H9 (cell line): ENCODE results near the gene RRP36. TPM values are rescaled to one million over a fixed set of nuclear protein-coding genes. Genes with fewer than 3 reads are reported as not detected.

Experiments
- DNase-seq: peaks from one replicate; pipeline ENCODE4 v3.0.0-alpha.2; 2017
- H2AFZ ChIP-seq: one replicate; pipeline ENCODE4 v1.6.1; 2013; ENCODE audit warnings: mild to moderate bottlenecking, low read length, control low read depth, moderate library complexity
- H2AK5ac ChIP-seq: 2 replicates; pipeline ENCODE4 v1.6.1; 2013; ENCODE audit warnings: low read length, control low read depth, mixed read lengths; ENCODE audit not compliant: insufficient read length
- H2BK120ac ChIP-seq: one replicate; pipeline ENCODE4 v1.6.1; 2013; ENCODE audit warnings: low read depth, mild to moderate bottlenecking, low read length, control low read depth, inconsistent platforms; ENCODE audit not compliant: poor library complexity, severe bottlenecking
- H2BK12ac ChIP-seq: 2 replicates; pipeline ENCODE4 v1.6.1; 2013; ENCODE audit warnings: low read length, control low read depth, mixed read lengths, low read depth; ENCODE audit not compliant: insufficient read length
- H2BK15ac ChIP-seq: 2 replicates; pipeline ENCODE4 v1.6.1; 2013; ENCODE audit warnings: low read depth, low read length, control low read depth
- H2BK20ac ChIP-seq: one replicate; pipeline ENCODE4 v1.6.1; 2013; ENCODE audit warnings: low read depth, mild to moderate bottlenecking, low read length, control low read depth, inconsistent platforms; ENCODE audit not compliant: poor library complexity, severe bottlenecking
- H2BK5ac ChIP-seq: 2 replicates; pipeline ENCODE4 v1.6.1; 2013; ENCODE audit warnings: low read length, control low read depth, mixed read lengths; ENCODE audit not compliant: insufficient read length
- H3K14ac ChIP-seq: 2 replicates; pipeline ENCODE4 v1.6.1; 2013; ENCODE audit warnings: low read length, control low read depth; ENCODE audit not compliant: insufficient read depth
- H3K18ac ChIP-seq: 2 replicates; pipeline ENCODE4 v1.6.1; 2013; ENCODE audit warnings: low read depth, mild to moderate bottlenecking, mixed read lengths, low read length, control low read depth; ENCODE audit not compliant: insufficient read length
- H3K23ac ChIP-seq: 2 replicates; pipeline ENCODE4 v1.6.1; 2013; ENCODE audit warnings: low read length, control low read depth, mixed read lengths, low read depth; ENCODE audit not compliant: insufficient read length
- H3K23me2 ChIP-seq: 2 replicates; pipeline ENCODE4 v1.6.1; 2013; ENCODE audit warnings: low read depth, mild to moderate bottlenecking, mixed read lengths, low read length, control low read depth; ENCODE audit not compliant: insufficient read length, poor library complexity, severe bottlenecking
- H3K27ac ChIP-seq: 2 replicates; pipeline ENCODE4 v1.5.1; 2013; ENCODE audit warnings: low read length, control low read depth, mixed read lengths, low read depth; ENCODE audit not compliant: insufficient read length
- H3K27me3 ChIP-seq: 2 replicates; pipeline ENCODE4 v1.6.1; 2013; ENCODE audit warnings: low read length, control low read depth, inconsistent platforms; ENCODE audit not compliant: insufficient read depth
- H3K4ac ChIP-seq: 2 replicates; pipeline ENCODE4 v1.6.1; 2013; ENCODE audit warnings: low read depth, mild to moderate bottlenecking, control low read depth, inconsistent platforms, low read length, moderate library complexity
- H3K4me1 ChIP-seq: 2 replicates; pipeline ENCODE4 v1.6.1; 2013; ENCODE audit warnings: low read length, control low read depth, inconsistent platforms; ENCODE audit not compliant: insufficient read depth
- H3K4me2 ChIP-seq: 2 replicates; pipeline ENCODE4 v1.6.1; 2013; ENCODE audit warnings: low read length, control low read depth, mixed read lengths; ENCODE audit not compliant: insufficient read length, insufficient read depth
- H3K56ac ChIP-seq: 2 replicates; pipeline ENCODE4 v1.6.1; 2013; ENCODE audit warnings: low read depth, mild to moderate bottlenecking, mixed read lengths, low read length, control low read depth; ENCODE audit not compliant: insufficient read length
- H3K79me1 ChIP-seq: 2 replicates; pipeline ENCODE4 v1.6.1; 2013; ENCODE audit warnings: low read depth, mild to moderate bottlenecking, moderate library complexity, low read length, control low read depth, inconsistent platforms; ENCODE audit not compliant: insufficient read depth, poor library complexity, severe bottlenecking
- H3K79me2 ChIP-seq: 2 replicates; pipeline ENCODE4 v1.6.1; 2013; ENCODE audit warnings: low read length, control low read depth, inconsistent platforms; ENCODE audit not compliant: insufficient read depth
- H3K9ac ChIP-seq: 2 replicates; pipeline ENCODE4 v1.6.1; 2013; ENCODE audit warnings: low read length, control low read depth, mixed read lengths; ENCODE audit not compliant: insufficient read length; ENCODE audit errors: extremely low read depth
- H3K9me3 ChIP-seq: one replicate; pipeline ENCODE4 v1.6.1; 2013; ENCODE audit warnings: low read depth, low read length, inconsistent platforms; ENCODE audit not compliant: control insufficient read depth
- H3T11ph ChIP-seq: one replicate; pipeline ENCODE4 v1.6.1; 2013; ENCODE audit warnings: mild to moderate bottlenecking, low read length, control low read depth, inconsistent platforms
- H4K20me1 ChIP-seq: one replicate; pipeline ENCODE4 v1.6.1; 2013; ENCODE audit not compliant: control insufficient read depth, insufficient read length, insufficient read depth
- H4K5ac ChIP-seq: 2 replicates; pipeline ENCODE4 v1.6.1; 2013; ENCODE audit warnings: low read depth, mild to moderate bottlenecking, mixed read lengths, low read length, control low read depth; ENCODE audit not compliant: insufficient read length
- H4K8ac ChIP-seq: replicated peaks from 2 replicates; pipeline ENCODE4 v1.6.1; 2013; ENCODE audit warnings: low read length, control low read depth, mixed read lengths, low read depth; ENCODE audit not compliant: insufficient read length
- H4K91ac ChIP-seq: 2 replicates; pipeline ENCODE4 v1.6.1; 2013; ENCODE audit warnings: low read depth, mild to moderate bottlenecking, moderate library complexity, mixed read lengths, low read length, control low read depth; ENCODE audit not compliant: insufficient read length
- H3K27ac Mint-ChIP-seq, 3 experiments: 2 replicates in 2 of 3; 3 replicates in 1 of 3; pipeline ENCODE4 v1.8.0; 2020 to 2021; ENCODE audit warnings: mixed read lengths in 3 of 3, mild to moderate bottlenecking in 1 of 3, moderate library complexity in 1 of 3
- H3K27me3 Mint-ChIP-seq: 2 replicates; pipeline ENCODE4 v1.8.0; 2021; ENCODE audit warnings: low read depth, mild to moderate bottlenecking, moderate library complexity, mixed read lengths
- H3K36me3 Mint-ChIP-seq, 3 experiments: 2 replicates in 2 of 3; 3 replicates in 1 of 3; pipeline ENCODE4 v1.8.0; 2020 to 2021; ENCODE audit warnings: low read depth in 3 of 3, mixed read lengths in 3 of 3; ENCODE audit not compliant: insufficient read depth in 1 of 3
- H3K4me1 Mint-ChIP-seq, 2 experiments: 2 replicates each; pipeline ENCODE4 v1.8.0; 2020; ENCODE audit warnings: mixed read lengths in 2 of 2
- H3K4me3 Mint-ChIP-seq, 2 experiments: 2 replicates in 1 of 2; 3 replicates in 1 of 2; pipeline ENCODE4 v1.8.0; 2020 to 2021; ENCODE audit warnings: mild to moderate bottlenecking in 2 of 2, mixed read lengths in 2 of 2, moderate library complexity in 1 of 2
- H3K9me3 Mint-ChIP-seq, 2 experiments: 2 replicates in 1 of 2; 3 replicates in 1 of 2; pipeline ENCODE4 v1.8.0; 2020; ENCODE audit warnings: mild to moderate bottlenecking in 2 of 2, mixed read lengths in 2 of 2, moderate library complexity in 1 of 2
- CTCF ChIP-seq: fragments of 200-600 bp; sonication (generic); conservative IDR thresholded peaks from 3 replicates; pipeline ENCODE4 v1.8.0; 2021; ENCODE audit warnings: antibody characterized with exemption, mild to moderate bottlenecking
- WGBS: extraction: QIAGEN DNeasy Blood & Tissue Kit; methylation state at CpG from one replicate; pipeline ENCODE4 v1.1.7; 2013; ENCODE audit warnings: missing lambda C conversion rate, low lambda C conversion rate, mixed read lengths; ENCODE audit not compliant: insufficient read length; ENCODE audit errors: extremely low coverage; 5-methylcytosine and 5-hydroxymethylcytosine counted together
- total RNA-seq: library from RNA; stranded (reverse); gene quantifications from 2 replicates; pipeline ENCODE4 v1.2.1, GENCODE V29; 2021

Gene RRP36
- total RNA-seq, 1 experiment from 2014 or later = 117 TPM

- Histone ChIP-seq H2BK20ac (no peak overlapping the region), H2BK15ac (no peak overlapping the region), H3K4ac (no peak overlapping the region), H3K27ac (no peak overlapping the region), H3K56ac (no peak overlapping the region), H3T11ph (no peak overlapping the region), H4K20me1 (no peaks in the 10 kb centered on the region), H3K4me1 (peaks cover 2% of the 10 kb centered on the region; the same call in 1 of the 2 replicates), H3K9me3 (no peaks in the 10 kb centered on the region), H3K79me1 (no peaks in the 10 kb centered on the region), H3K9ac (no peak overlapping the region), H2AK5ac (no peak overlapping the region), H3K14ac (no peak overlapping the region), H4K5ac (no peak overlapping the region), H3K27me3 (no peaks in the 10 kb centered on the region), H3K4me2 (no peak overlapping the region), H2AFZ (no peak overlapping the region), H3K18ac (no peak overlapping the region), H3K23me2 (peaks cover 11% of the 10 kb centered on the region), H3K79me2 (peaks cover 9% of the 10 kb centered on the region; the same call in 1 of the 2 replicates), H3K23ac (no peak overlapping the region), H2BK120ac (no peak overlapping the region), H2BK12ac (no peak overlapping the region), H2BK5ac (no peak overlapping the region), H4K8ac (no peak overlapping the region), H4K91ac (no peak overlapping the region)
- H3K27ac Mint-ChIP-seq = peak overlapping the region in 2 of 3 experiments; percentile 67 to 85; a peak in 4 of 7 replicates
- no peaks in the 10 kb centered on the region; a peak in 1 of 5 replicates for H3K9me3 Mint-ChIP-seq
- TF ChIP-seq CTCF = no peak
- WGBS = no CpG with 5 or more reads among the region's 7 CpGs
- peaks cover 25 to 41% of the 10 kb centered on the region in 2 experiments for H3K4me1 Mint-ChIP-seq
- no peaks in the 10 kb centered on the region for H3K27me3 Mint-ChIP-seq
- peaks cover 24 to 61% (median 59%) of the 10 kb centered on the region in 3 experiments for H3K36me3 Mint-ChIP-seq
- H3K4me3 Mint-ChIP-seq = peak overlapping the region; percentile 49 to 51; a peak in 4 of 5 replicates
- no peak for DNase-seq
Measured at GRCh38 chr6:43016176-43016942, 5.1 kb upstream of the RRP36 start.
